SH-SY5Y (cell line): ENCODE measurements around the gene PAQR8.

Experiments used
- GATA2 ChIP-seq: IDR thresholded peaks from 2 replicates; pipeline ENCODE4 v1.6.1; 2011; ENCODE audit warnings: mild to moderate bottlenecking, low read depth, low read length
- GATA3 ChIP-seq: IDR thresholded peaks from 2 replicates; pipeline ENCODE4 v1.6.1; 2011; ENCODE audit warnings: low read depth, mild to moderate bottlenecking, low read length, moderate library complexity

The PAQR8 gene

GRCh38 chr6:52375780-52376556 is 14.0 kb downstream of the PAQR8 start:
- no peak for TF ChIP-seq GATA3
- no peak for TF ChIP-seq GATA2

- TF ChIP-seq GATA2 (no peak), GATA3 (no peak)
Measured at GRCh38 chr6:52376763-52377162, 14.8 kb downstream of the PAQR8 start.

GRCh38 chr6:52377538-52378221 is 15.7 kb downstream of the PAQR8 start:
- TF ChIP-seq GATA2 = no peak

DNA sequence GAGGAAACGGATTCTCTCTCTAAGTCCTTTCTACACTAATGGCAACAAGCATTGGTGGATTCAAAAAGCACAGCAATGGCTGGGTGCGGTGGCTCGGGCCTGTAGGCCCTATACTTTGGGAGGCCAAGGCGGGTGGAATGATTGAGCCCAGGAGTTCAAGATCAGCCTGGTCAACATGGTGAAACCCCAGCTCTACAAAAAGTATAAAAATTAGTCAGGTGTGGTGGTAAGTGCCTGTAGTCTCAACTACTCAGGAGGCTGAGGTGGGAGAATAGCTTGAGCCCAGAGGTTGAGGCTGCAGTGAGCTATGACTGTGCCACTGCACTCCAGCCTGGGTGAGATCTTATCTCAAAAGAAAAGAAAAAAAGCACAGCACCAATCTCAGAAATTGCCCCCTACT is 19.3 kb downstream of the PAQR8 start:
- TF ChIP-seq GATA2 (no peak), GATA3 (no peak)

DNA sequence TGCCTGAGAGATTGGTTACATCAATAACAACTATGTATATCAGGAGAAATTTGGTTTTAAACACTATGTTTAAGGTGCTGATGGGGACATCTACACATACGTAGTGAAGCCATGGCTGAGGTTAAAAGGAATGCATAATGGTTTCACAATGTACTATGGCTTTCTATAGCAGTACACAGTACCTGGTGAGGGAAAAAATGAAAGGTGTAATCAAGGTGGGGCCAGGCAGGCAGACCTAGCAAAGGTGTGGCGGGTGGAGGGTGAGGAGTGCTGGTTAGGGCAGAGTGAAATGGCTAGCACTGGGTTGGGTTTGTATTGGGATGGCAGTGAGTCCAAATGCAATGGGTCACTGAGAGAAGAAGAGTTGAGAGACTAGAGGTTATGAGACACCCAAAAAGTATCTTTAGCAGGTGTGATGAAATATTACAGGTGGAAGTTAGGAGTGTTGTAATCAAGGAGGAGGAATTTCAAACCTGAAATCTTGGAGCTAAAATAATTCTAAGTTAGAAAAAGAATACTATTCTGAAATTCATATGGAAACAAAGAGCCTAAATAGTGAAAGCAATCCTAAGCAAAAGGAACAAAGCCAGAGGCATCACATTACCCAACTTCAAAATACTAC is 22.3 kb downstream of the PAQR8 start:
- TF ChIP-seq GATA3 (no peak), GATA2 (no peak)

DNA sequence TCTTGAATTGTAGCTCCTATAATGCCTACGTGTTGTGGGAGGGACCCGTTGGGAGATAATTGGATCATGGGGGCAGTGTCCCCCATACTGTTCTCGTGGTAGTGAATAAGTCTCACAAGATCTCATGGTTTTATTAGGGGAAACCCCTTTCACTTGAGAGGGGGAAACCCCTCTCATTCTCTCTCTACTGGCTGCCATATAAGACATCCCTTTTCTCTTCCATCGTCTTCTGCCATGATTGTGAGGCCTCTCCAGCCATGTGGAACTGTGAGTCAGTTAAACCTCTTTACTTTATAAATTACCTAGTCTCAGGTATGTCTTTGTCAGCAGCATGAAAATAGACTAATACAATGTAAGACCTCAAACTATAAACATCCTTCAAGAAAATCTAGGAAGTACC is 23.1 kb downstream of the PAQR8 start:
- TF ChIP-seq GATA2 (no peak), GATA3 (no peak)

DNA sequence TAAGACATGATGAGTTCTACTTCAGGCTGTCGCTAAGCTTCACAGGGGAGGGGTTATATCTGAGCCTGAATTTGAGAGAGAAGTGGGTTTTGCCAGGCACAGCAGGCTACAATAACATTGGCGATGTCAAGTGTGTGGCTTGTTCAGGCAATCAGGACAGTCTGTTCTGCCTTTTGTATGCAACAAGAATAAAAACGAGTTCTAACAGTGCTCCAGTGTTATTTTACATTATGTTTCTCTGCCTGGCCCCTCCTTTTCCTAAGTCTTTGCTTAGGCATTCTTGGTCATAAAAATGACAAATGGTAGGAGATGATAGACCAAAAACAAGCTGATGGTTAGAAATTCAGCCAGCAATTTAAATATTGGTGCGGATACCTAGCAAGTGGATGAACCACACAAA is 26.8 kb downstream of the PAQR8 start:
- TF ChIP-seq GATA3 (no peak), GATA2 (no peak)

DNA sequence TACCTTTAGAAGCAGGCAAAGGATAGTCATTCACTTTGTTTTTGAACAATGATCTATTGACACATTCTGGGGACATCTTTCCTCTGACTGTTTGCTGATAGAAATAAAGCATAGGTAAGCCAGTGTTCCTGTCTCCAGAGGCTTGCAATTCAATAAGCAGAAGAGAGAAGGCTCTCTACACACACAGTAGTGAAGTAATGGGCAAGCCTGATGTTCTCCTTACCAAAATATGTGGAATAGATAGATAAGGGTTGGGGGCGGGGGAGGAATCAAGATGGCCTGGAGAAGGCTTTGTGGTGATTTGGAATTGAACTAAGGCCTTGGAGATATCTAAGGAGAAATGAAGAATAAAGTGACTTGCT is 27.3 kb downstream of the PAQR8 start:
- no peak for TF ChIP-seq GATA3
- no peak for TF ChIP-seq GATA2

DNA sequence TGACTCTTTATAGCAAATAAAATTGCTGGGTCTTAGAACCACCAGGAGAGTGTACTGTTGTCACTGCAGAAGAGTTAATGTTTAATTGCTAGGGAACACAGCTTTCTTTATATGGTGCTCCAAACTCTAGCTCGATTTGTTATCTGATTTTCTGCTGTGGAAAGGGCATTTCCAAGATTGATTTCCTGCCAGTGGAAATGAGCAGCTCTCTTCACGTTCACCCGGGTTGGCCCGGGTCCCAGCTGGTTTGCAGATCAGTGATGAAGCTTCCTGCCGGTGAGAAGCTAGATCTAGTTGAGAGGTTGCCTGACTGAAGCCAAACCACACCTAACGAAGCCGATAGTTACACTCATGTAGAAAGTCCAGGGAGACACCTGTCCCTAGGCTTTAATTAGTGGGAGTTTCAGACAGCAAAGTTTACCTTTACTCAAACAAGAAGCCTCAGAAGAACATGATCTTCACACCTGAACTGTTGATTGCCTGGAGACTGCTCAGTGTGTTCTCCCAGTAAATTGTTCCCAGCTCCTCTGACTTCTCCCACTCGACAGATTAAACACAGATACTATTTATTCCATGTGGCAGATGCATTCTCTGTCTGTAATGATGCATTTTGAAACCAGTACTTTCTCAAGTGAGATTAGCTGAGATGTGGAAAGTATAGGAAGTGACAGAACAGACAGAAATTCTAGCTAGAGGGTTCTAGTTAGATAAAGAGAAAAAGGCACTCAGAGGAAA is 27.8 kb downstream of the PAQR8 start:
- peak; percentile 33; the same call in 1 of the 2 replicates for TF ChIP-seq GATA3
- TF ChIP-seq GATA2 = peak; percentile 60; the same call in 1 of the 2 replicates

GRCh38 chr6:52390361-52390727 is 28.4 kb downstream of the PAQR8 start:
- no peak for TF ChIP-seq GATA2
- no peak for TF ChIP-seq GATA3

GRCh38 chr6:52391599-52391998 is 29.6 kb downstream of the PAQR8 start:
- TF ChIP-seq GATA2 = no peak
- TF ChIP-seq GATA3 = no peak

GRCh38 chr6:52392944-52393343 is 31.0 kb downstream of the PAQR8 start:
- no peak for TF ChIP-seq GATA2
- no peak for TF ChIP-seq GATA3

DNA sequence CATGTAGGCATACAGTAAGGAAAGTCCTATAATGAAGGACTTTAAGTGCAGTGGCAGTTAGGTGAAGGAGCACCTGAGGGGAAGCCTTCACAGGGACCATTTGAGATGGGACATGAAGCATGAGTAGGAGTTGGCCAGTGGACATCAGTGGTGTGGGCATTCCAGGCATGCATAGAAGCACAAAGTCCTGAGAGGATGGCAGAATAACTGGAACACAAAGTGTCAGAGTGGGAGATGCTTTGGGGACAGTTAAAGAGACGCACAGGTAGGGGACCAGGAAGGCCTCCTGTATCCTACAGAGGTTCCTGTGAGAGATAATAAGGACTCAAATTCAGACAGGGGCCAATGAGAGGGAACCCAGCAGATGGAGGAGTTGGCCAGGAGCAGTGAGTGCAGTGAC is 31.8 kb downstream of the PAQR8 start:
- no peak for TF ChIP-seq GATA2
- TF ChIP-seq GATA3 = no peak

GRCh38 chr6:52394251-52394666 is 32.3 kb downstream of the PAQR8 start:
- no peak for TF ChIP-seq GATA2
- no peak for TF ChIP-seq GATA3
